Thyroid gland (tissue), 4 donors: ENCODE measurements around the gene ITPR2. TPM values are rescaled to one million over a fixed set of nuclear protein-coding genes. Genes with fewer than 3 reads are reported as not detected.
"Not testable (repeated sequence)": the region's sequence is repeated elsewhere in the genome, so short reads cannot be mapped to it uniquely, and the experiment has no call there.

Source experiments
- DNase-seq, 2 donors: peaks; one replicate each; pipeline ENCODE4 v3.0.0-alpha.2; 2019
- H3K27ac ChIP-seq, 3 donors: fragments of 200-600 bp; sonication (generic); 1 replicate in 2 of 3; 2 replicates in 1 of 3; pipeline ENCODE4 v1.5.1; 2016 to 2019; ENCODE audit warnings: mild to moderate bottlenecking in 1 of 3, moderate library complexity in 1 of 3
- H3K27me3 ChIP-seq: fragments of 200-600 bp; sonication (generic); one replicate; pipeline ENCODE4 v1.5.1; 2019
- H3K36me3 ChIP-seq, 2 donors: fragments of 200-600 bp; sonication (generic); one replicate each; pipeline ENCODE4 v1.5.1; 2016 to 2019
- H3K4me1 ChIP-seq, 2 donors: fragments of 200-600 bp; sonication (generic); one replicate each; pipeline ENCODE4 v1.5.1; 2017 to 2019
- H3K4me3 ChIP-seq, 3 donors: fragments of 200-600 bp; sonication (generic); replicated peaks in 1 of 3; 1 replicate in 2 of 3; 2 replicates in 1 of 3; pipeline ENCODE4 v1.5.1; 2016; ENCODE audit warnings: mild to moderate bottlenecking in 1 of 3
- H3K9me3 ChIP-seq: fragments of 200-600 bp; sonication (generic); one replicate; pipeline ENCODE4 v1.5.1; 2017
- POLR2A ChIP-seq, 2 donors: fragments of 450-650 bp; IDR thresholded peaks; one replicate each; pipeline ENCODE4 v1.6.1; 2017; ENCODE audit warnings: antibody characterized with exemption in 2 of 2, mild to moderate bottlenecking in 2 of 2, moderate library complexity in 1 of 2
- WGBS, 2 donors: methylation state at CpG; one replicate each; pipeline ENCODE4 v1.1.5; 2017; 5-methylcytosine and 5-hydroxymethylcytosine counted together
- intact Hi-C: fragments of 100-400 bp; cut with DNase I; formaldehyde crosslinking; loops from one replicate; pipeline ENCODE4 v1.15.1; 2023
- total RNA-seq, 4 donors: library from RNA; depleted of rRNA; stranded (reverse); fragments of >200 nt; gene quantifications; one replicate each; pipeline ENCODE4 v1.2.3, GENCODE V29; 2016
- TF ChIP-seq, protein P1 (sequence below), 6 experiments: fragments of 200-600 bp in 3 of 6; fragments of 450-650 bp in 3 of 6; sonication (generic) in 3 of 6; IDR thresholded peaks; one replicate each; pipeline ENCODE4 v1.5.1; 2016 to 2019; ENCODE audit warnings: antibody characterized with exemption in 6 of 6, mild to moderate bottlenecking in 2 of 6, inconsistent platforms in 1 of 6, moderate library complexity in 1 of 6

ITPR2 gene
- total RNA-seq, 4 donors from 2014 or later, result 24.4 to 39.7 (median 33.7) TPM

GRCh38 chr12:26780656-26781055, 52.3 kb downstream of the ITPR2 start:
- TF ChIP-seq, protein P1, sequence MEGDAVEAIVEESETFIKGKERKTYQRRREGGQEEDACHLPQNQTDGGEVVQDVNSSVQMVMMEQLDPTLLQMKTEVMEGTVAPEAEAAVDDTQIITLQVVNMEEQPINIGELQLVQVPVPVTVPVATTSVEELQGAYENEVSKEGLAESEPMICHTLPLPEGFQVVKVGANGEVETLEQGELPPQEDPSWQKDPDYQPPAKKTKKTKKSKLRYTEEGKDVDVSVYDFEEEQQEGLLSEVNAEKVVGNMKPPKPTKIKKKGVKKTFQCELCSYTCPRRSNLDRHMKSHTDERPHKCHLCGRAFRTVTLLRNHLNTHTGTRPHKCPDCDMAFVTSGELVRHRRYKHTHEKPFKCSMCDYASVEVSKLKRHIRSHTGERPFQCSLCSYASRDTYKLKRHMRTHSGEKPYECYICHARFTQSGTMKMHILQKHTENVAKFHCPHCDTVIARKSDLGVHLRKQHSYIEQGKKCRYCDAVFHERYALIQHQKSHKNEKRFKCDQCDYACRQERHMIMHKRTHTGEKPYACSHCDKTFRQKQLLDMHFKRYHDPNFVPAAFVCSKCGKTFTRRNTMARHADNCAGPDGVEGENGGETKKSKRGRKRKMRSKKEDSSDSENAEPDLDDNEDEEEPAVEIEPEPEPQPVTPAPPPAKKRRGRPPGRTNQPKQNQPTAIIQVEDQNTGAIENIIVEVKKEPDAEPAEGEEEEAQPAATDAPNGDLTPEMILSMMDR (IDR thresholded peaks at IDR 0.05), result peak in 1 of 6 experiments; percentile 3
- H3K4me3 ChIP-seq, intact Hi-C loops, H3K27ac ChIP-seq, H3K4me1 ChIP-seq, DNase-seq, H3K36me3 ChIP-seq, H3K9me3 ChIP-seq, H3K27me3 ChIP-seq: not testable (repeated sequence)
- WGBS, 2 donors, result 80 to 97% methylated on average over 1 to 2 of the region's 2 CpGs

GRCh38 chr12:26778173-26778775, 54.7 kb downstream of the ITPR2 start:
- H3K9me3 ChIP-seq, H3K4me1 ChIP-seq, DNase-seq, H3K36me3 ChIP-seq, intact Hi-C loops, H3K27me3 ChIP-seq, H3K4me3 ChIP-seq, H3K27ac ChIP-seq: not testable (repeated sequence)
- 94 to 95% methylated on average over 5 of the region's 5 CpGs for WGBS, 2 donors

GRCh38 chr12:26777236-26777635, 55.8 kb downstream of the ITPR2 start:
- no peak overlapping the region for H3K27ac ChIP-seq
- no peak overlapping the region for H3K4me3 ChIP-seq
- no peaks in the 10 kb centered on the region for H3K4me1 ChIP-seq
- TF ChIP-seq POLR2A (IDR thresholded peaks at IDR 0.05), result no peak
- TF ChIP-seq, protein P1 (IDR thresholded peaks at IDR 0.05), result no peak
- 95 to 97% methylated on average over 3 of the region's 3 CpGs for WGBS, 2 donors
- no peaks in the 10 kb centered on the region for H3K27me3 ChIP-seq
- no peaks in the 10 kb centered on the region for H3K9me3 ChIP-seq
- DNase-seq, result no peak
- intact Hi-C loops, result no loop called here
- no peaks in the 10 kb centered on the region for H3K36me3 ChIP-seq

DNA sequence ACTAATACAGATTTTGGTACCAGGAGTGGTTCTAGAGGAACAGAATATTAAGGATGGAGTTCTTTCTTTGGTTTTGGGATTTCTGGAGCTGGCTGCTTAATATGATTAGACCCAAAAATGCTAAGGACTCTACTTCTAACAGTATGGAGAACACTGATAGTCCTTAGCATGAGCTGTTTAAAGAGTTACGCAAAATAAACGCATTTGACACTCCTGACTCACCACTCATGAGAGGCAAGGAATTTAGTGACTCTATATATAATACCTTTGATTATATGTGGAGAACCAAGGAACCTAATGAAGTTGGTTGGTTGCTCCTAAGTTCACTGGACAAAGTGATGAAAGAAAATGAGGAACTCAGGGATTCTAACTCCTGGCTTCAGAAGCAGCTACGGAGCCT, 57.0 kb downstream of the ITPR2 start:
- DNase-seq, H3K9me3 ChIP-seq, H3K36me3 ChIP-seq, intact Hi-C loops, H3K4me3 ChIP-seq, H3K27ac ChIP-seq, H3K4me1 ChIP-seq, H3K27me3 ChIP-seq: not testable (repeated sequence)
- 94 to 96% methylated on average over 3 of the region's 3 CpGs for WGBS, 2 donors

DNA sequence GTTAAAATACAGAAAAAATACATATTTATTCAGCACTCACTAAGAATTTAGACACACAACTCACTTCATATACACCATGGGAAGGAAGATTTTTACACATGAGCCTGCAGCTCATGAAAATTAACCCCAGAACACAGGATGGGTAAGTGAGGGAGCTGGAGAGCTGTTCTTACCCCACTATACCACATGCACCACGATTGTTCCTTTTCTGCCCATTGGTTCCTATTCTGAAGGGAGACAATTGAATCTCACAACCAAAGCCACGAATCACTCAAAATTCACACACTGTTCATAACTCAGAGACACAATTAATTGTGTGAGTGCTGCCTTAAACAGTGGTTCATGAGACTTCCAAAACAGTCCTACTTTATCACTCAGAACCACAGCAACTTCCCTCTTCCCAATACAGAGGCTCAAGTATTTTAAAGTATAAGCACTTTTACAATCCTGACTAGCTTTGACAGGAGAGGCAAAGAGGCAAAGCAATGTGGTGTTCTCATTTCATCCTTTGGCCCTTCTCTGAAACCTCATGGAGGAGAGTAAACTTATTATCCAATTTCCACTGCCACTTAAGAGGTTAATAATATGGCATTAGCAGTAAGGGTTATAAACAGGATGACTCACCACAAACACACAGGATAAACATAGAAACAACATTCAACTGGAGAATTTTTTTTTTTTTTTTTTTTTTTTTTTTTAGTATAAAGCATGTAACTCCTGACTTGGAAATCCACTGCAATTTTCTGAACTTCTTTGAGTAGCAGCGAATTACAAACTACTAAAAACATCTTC, 59.5 kb downstream of the ITPR2 start:
- Histone ChIP-seq H3K4me3 (no peak overlapping the region), H3K4me1 (peaks cover 8 to 12% of the 10 kb centered on the region in 2 donors), H3K27ac (no peak overlapping the region), H3K9me3 (no peaks in the 10 kb centered on the region), H3K27me3 (no peaks in the 10 kb centered on the region), H3K36me3 (no peaks in the 10 kb centered on the region)
- no peak for DNase-seq
- no peak for TF ChIP-seq POLR2A (IDR thresholded peaks at IDR 0.05)
- TF ChIP-seq, protein P1 (IDR thresholded peaks at IDR 0.05), result no peak
- intact Hi-C loops, result no loop called here
- WGBS, 2 donors, result 80 to 85% methylated on average over 3 of the region's 3 CpGs

GRCh38 chr12:26771861-26772260, 61.1 kb downstream of the ITPR2 start:
- no peak overlapping the region for H3K4me3 ChIP-seq
- H3K9me3 ChIP-seq, result no peaks in the 10 kb centered on the region
- no peak for TF ChIP-seq POLR2A (IDR thresholded peaks at IDR 0.05)
- TF ChIP-seq, protein P1 (IDR thresholded peaks at IDR 0.05), result no peak
- no peaks in the 10 kb centered on the region for H3K27me3 ChIP-seq
- peaks cover 8 to 12% of the 10 kb centered on the region in 2 donors for H3K4me1 ChIP-seq
- no peak overlapping the region for H3K27ac ChIP-seq
- DNase-seq, result no peak
- intact Hi-C loops, result no loop called here
- no peaks in the 10 kb centered on the region for H3K36me3 ChIP-seq
- 94 to 97% methylated on average over 4 of the region's 4 CpGs for WGBS, 2 donors
